BLaER1 treated with 17β-estradiol and CSF1 and Interleukin-3, amounts not matched to agents 10 nM and 100 nM (cell line): Measurements from ENCODE around the gene COL5A1.

ENCODE experiments used
- H3K27ac ChIP-seq, 11 experiments: shearing (Covaris generic); formaldehyde crosslinking; 2 replicates each; pipeline ENCODE4 v1.8.1; 2022
- H3K27me3 ChIP-seq, 11 experiments: shearing (Covaris generic); formaldehyde crosslinking; 2 replicates each; pipeline ENCODE4 v1.8.1; 2022
- H3K36me3 ChIP-seq, 11 experiments: shearing (Covaris generic); formaldehyde crosslinking; 2 replicates each; pipeline ENCODE4 v1.8.1; 2022
- H3K4me1 ChIP-seq, 10 experiments: shearing (Covaris generic); formaldehyde crosslinking; 2 replicates each; pipeline ENCODE4 v1.8.1; 2022
- H3K4me2 ChIP-seq, 11 experiments: shearing (Covaris generic); formaldehyde crosslinking; 2 replicates each; pipeline ENCODE4 v1.8.1; 2022
- H3K4me3 ChIP-seq, 10 experiments: shearing (Covaris generic); formaldehyde crosslinking; 2 replicates each; pipeline ENCODE4 v1.8.1; 2022
- H3K9ac ChIP-seq, 11 experiments: shearing (Covaris generic); formaldehyde crosslinking; 2 replicates each; pipeline ENCODE4 v1.8.1; 2022
- H3K9me3 ChIP-seq, 11 experiments: shearing (Covaris generic); formaldehyde crosslinking; replicated peaks in 1 of 11; 2 replicates each; pipeline ENCODE4 v1.8.1; 2022
- H4K20me1 ChIP-seq, 11 experiments: shearing (Covaris generic); formaldehyde crosslinking; 2 replicates each; pipeline ENCODE4 v1.8.1; 2022
- Cebpa-rat ChIP-seq, 11 experiments: shearing (Covaris generic); IDR thresholded peaks; 2 replicates each; pipeline ENCODE4 v1.8.1; 2022

COL5A1 gene

GRCh38 chr9:134617246-134617645, 24.4 kb upstream of the COL5A1 start:
- peaks cover 9 to 26% (median 19%) of the 10 kb centered on the region in 11 experiments; a peak in 20 of 22 replicates for H3K9me3 ChIP-seq
- no peaks in the 10 kb centered on the region; a peak in 1 of 22 replicates for H4K20me1 ChIP-seq
- H3K36me3 ChIP-seq: no peaks in the 10 kb centered on the region
- H3K4me3 ChIP-seq: no peak overlapping the region
- peaks cover 0 to 11% (median 0%) of the 10 kb centered on the region in 11 experiments; a peak in 1 of 22 replicates for H3K27me3 ChIP-seq
- peaks cover 22 to 50% (median 43%) of the 10 kb centered on the region in 10 experiments for H3K4me1 ChIP-seq
- TF ChIP-seq Cebpa-rat (IDR thresholded peaks at IDR 0.05): no peak
- H3K4me2 ChIP-seq: peak overlapping the region in 2 of 11 experiments; percentile 53 to 92; a peak in 3 of 22 replicates
- no peak overlapping the region for H3K27ac ChIP-seq
- H3K9ac ChIP-seq: no peak overlapping the region

DNA sequence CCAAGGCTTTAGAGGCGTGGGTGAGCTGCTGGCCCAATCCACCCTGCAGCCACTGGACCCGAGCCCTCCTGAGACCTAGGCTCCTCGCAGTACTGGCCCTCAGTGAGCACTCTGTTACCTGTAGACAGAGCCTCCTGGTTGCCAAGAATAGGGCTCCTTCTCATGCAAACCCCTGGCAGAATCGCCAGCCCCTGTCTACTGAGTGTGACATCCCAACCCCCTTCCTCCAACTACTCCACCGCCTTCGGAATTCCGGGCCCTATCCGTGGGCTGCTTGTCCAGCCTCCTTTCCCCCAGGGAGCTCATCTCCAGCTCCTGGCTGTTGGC, 23.8 kb upstream of the COL5A1 start:
- Histone ChIP-seq H3K4me1 (peaks cover 22 to 50% (median 43%) of the 10 kb centered on the region in 10 experiments), H3K9ac (no peak overlapping the region), H3K36me3 (no peaks in the 10 kb centered on the region), H4K20me1 (no peaks in the 10 kb centered on the region; a peak in 1 of 22 replicates), H3K27ac (no peak overlapping the region), H3K9me3 (peaks cover 4 to 21% (median 13%) of the 10 kb centered on the region in 11 experiments; a peak in 19 of 22 replicates), H3K4me2 (peak overlapping the region; percentile 28 to 92 (median 78); a peak in 18 of 22 replicates), H3K4me3 (no peak overlapping the region), H3K27me3 (peaks cover 0 to 11% (median 0%) of the 10 kb centered on the region in 11 experiments; a peak in 1 of 22 replicates)
- no peak for TF ChIP-seq Cebpa-rat (IDR thresholded peaks at IDR 0.05)

DNA sequence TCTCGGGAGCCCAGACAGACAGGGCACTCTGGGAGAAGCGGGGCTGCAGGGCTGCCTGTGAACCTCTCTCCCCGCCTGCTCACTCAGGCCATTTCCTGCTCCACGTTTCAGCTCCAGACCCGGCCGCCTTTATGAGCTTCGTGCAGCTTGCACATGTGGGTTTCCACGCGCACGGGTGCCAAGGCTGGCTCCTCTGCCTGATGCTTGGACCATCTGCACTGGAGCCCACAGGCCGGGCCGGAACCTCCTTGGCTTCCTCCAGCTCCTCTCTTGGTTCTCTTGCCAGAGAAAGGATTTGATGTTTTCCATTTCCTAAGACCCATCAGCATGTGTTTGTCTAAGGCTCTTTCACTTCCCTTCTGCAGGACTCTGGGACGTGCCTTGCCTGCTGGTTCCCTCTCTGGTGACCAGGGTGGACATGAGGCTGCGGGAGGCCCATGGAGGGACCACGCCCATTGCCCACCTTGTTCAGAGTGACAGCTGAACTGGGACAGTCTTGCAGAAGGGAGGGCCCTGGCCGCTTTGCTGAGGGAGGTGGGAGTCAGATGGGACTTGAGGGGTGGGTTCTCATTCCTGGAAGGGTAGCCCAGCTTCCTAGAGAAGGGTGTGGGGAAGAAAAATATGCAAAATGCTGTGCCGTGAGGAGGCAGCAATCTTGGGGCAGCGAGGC, 23.3 kb upstream of the COL5A1 start:
- peak overlapping the region in 1 of 11 experiments; percentile 10; a peak in 1 of 22 replicates for H3K9ac ChIP-seq
- H3K36me3 ChIP-seq: no peaks in the 10 kb centered on the region
- peaks cover 0 to 16% (median 9%) of the 10 kb centered on the region in 11 experiments; a peak in 15 of 22 replicates for H3K9me3 ChIP-seq
- H3K4me1 ChIP-seq: peaks cover 22 to 50% (median 43%) of the 10 kb centered on the region in 10 experiments
- peak overlapping the region; percentile 28 to 92 (median 78); a peak in 21 of 22 replicates for H3K4me2 ChIP-seq
- TF ChIP-seq Cebpa-rat (IDR thresholded peaks at IDR 0.05): no peak
- H3K4me3 ChIP-seq: no peak overlapping the region
- H3K27ac ChIP-seq: no peak overlapping the region
- H4K20me1 ChIP-seq: no peaks in the 10 kb centered on the region; a peak in 1 of 22 replicates
- peaks cover 0 to 11% (median 0%) of the 10 kb centered on the region in 11 experiments; a peak in 1 of 22 replicates for H3K27me3 ChIP-seq

GRCh38 chr9:134618833-134619447, 22.7 kb upstream of the COL5A1 start:
- H3K27me3 ChIP-seq: peaks cover 0 to 11% (median 0%) of the 10 kb centered on the region in 11 experiments; a peak in 1 of 22 replicates
- no peak for TF ChIP-seq Cebpa-rat (IDR thresholded peaks at IDR 0.05)
- H3K9ac ChIP-seq: peak overlapping the region in 1 of 11 experiments; percentile 10; a peak in 1 of 22 replicates
- H3K4me1 ChIP-seq: peaks cover 22 to 50% (median 43%) of the 10 kb centered on the region in 10 experiments
- H3K4me3 ChIP-seq: no peak overlapping the region
- no peaks in the 10 kb centered on the region for H3K36me3 ChIP-seq
- H4K20me1 ChIP-seq: no peaks in the 10 kb centered on the region; a peak in 1 of 22 replicates
- peak overlapping the region; percentile 28 to 92 (median 78); a peak in 21 of 22 replicates for H3K4me2 ChIP-seq
- no peak overlapping the region for H3K27ac ChIP-seq
- peaks cover 0 to 11% (median 5%) of the 10 kb centered on the region in 11 experiments; a peak in 15 of 22 replicates for H3K9me3 ChIP-seq

GRCh38 chr9:134619448-134619982, 22.1 kb upstream of the COL5A1 start:
- Histone ChIP-seq H3K27me3 (peaks cover 0 to 11% (median 0%) of the 10 kb centered on the region in 11 experiments; a peak in 1 of 22 replicates), H3K27ac (0 out of 22 replicates have a peak overlapping the region, but pooled peaks of 1 of the 11 experiments have one; percentile 17), H3K9ac (peak overlapping the region in 1 of 11 experiments; percentile 15; a peak in 2 of 22 replicates), H3K4me2 (peak overlapping the region in 10 of 11 experiments; percentile 10 to 92 (median 80); a peak in 18 of 22 replicates), H3K4me3 (no peak overlapping the region), H3K9me3 (peaks cover 0 to 5% (median 0%) of the 10 kb centered on the region in 11 experiments; a peak in 7 of 22 replicates), H3K36me3 (no peaks in the 10 kb centered on the region), H4K20me1 (no peaks in the 10 kb centered on the region; a peak in 1 of 22 replicates), H3K4me1 (peaks cover 22 to 52% (median 43%) of the 10 kb centered on the region in 10 experiments)
- no peak for TF ChIP-seq Cebpa-rat (IDR thresholded peaks at IDR 0.05)

DNA sequence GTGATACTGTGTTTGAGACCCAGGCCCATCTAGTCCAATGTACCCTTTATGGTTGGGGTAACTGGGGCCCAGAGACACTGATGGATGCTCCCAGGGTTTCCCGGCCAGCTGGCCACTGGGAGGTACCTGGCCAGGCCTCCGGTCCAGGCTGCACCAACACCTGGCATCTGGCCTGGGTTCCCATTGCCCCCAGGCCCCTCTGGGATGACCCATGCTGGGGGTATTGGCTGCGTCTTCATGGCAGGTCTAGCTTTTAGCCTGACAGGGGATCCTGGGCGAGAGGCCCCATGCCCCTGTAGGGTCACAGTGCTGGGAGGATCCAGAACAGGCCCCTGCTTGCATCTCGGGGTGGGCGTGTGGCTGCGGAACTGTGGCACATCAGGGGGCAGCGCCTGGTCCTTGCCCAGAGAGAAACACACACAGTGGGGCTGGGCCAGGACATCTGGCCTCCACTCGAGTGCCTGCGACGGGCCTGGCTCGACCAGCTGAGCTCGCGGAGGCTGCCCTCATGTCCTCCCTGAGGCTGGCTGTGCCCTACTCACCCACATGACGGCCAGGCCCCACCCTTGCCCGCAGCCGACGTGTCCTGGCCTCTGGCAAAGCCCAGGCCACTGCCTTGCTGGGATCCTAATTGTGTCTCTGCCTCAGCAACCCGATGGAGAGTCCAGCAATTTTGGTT, 21.5 kb upstream of the COL5A1 start:
- TF ChIP-seq Cebpa-rat (IDR thresholded peaks at IDR 0.05): no peak
- Histone ChIP-seq H3K9me3 (no peaks in the 10 kb centered on the region), H3K36me3 (no peaks in the 10 kb centered on the region), H3K27me3 (peaks cover 0 to 11% (median 0%) of the 10 kb centered on the region in 11 experiments; a peak in 1 of 22 replicates), H3K27ac (peak overlapping the region in 3 of 11 experiments; percentile 23 to 39 (median 36); a peak in 4 of 22 replicates), H3K9ac (peak overlapping the region in 3 of 11 experiments; percentile 12 to 16 (median 15); a peak in 3 of 22 replicates), H4K20me1 (no peaks in the 10 kb centered on the region; a peak in 1 of 22 replicates), H3K4me3 (no peak overlapping the region), H3K4me1 (peaks cover 26 to 58% (median 49%) of the 10 kb centered on the region in 10 experiments), H3K4me2 (peak overlapping the region in 10 of 11 experiments; percentile 10 to 92 (median 80); a peak in 18 of 22 replicates)

- Histone ChIP-seq H3K27ac (peak overlapping the region in 3 of 11 experiments; percentile 23 to 39 (median 36); a peak in 2 of 22 replicates), H4K20me1 (no peaks in the 10 kb centered on the region; a peak in 1 of 22 replicates), H3K4me1 (peaks cover 34 to 67% (median 58%) of the 10 kb centered on the region in 10 experiments), H3K4me3 (peak overlapping the region in 1 of 10 experiments; percentile 3; a peak in 1 of 20 replicates), H3K9me3 (no peaks in the 10 kb centered on the region), H3K4me2 (peak overlapping the region in 9 of 11 experiments; percentile 65 to 92 (median 81); a peak in 16 of 22 replicates), H3K27me3 (peaks cover 0 to 11% (median 0%) of the 10 kb centered on the region in 11 experiments; a peak in 1 of 22 replicates), H3K9ac (peak overlapping the region in 2 of 11 experiments; percentile 12 to 16; a peak in 2 of 22 replicates), H3K36me3 (no peaks in the 10 kb centered on the region)
- TF ChIP-seq Cebpa-rat (IDR thresholded peaks at IDR 0.05): no peak
Observed at GRCh38 chr9:134620751-134621557, 20.6 kb upstream of the COL5A1 start.
